Nephron (organoid): ENCODE results near the gene COL16A1.
A peak's percentile ranks its signal among the peaks of the same experiment; 100 is the strongest.

Source experiments
- H3K27ac Mint-ChIP-seq, 3 experiments: 2 replicates each; pipeline ENCODE4 v1.8.0; 2020; ENCODE audit warnings: mixed read lengths in 3 of 3, mild to moderate bottlenecking in 2 of 3, moderate library complexity in 1 of 3
- H3K27me3 Mint-ChIP-seq: 2 replicates; pipeline ENCODE4 v1.8.0; 2021; ENCODE audit warnings: low read depth, mild to moderate bottlenecking, moderate library complexity, mixed read lengths
- H3K36me3 Mint-ChIP-seq: 2 replicates; pipeline ENCODE4 v1.8.0; 2020; ENCODE audit warnings: low read depth, mixed read lengths
- H3K4me1 Mint-ChIP-seq: 2 replicates; pipeline ENCODE4 v1.8.0; 2020; ENCODE audit warnings: mixed read lengths
- H3K4me3 Mint-ChIP-seq, 3 experiments: 2 replicates each; pipeline ENCODE4 v1.8.0; 2020; ENCODE audit warnings: mild to moderate bottlenecking in 3 of 3, mixed read lengths in 3 of 3, moderate library complexity in 2 of 3
- H3K9me3 Mint-ChIP-seq: 2 replicates; pipeline ENCODE4 v1.8.0; 2020; ENCODE audit warnings: mixed read lengths
- TF ChIP-seq, protein P1 (sequence below), 3 experiments: fragments of 200-600 bp; sonication (generic); IDR thresholded peaks; one replicate each; pipeline ENCODE4 v1.5.0; 2021; ENCODE audit warnings: antibody characterized with exemption in 3 of 3; ENCODE audit not compliant: unreplicated experiment in 3 of 3

The COL16A1 gene

DNA sequence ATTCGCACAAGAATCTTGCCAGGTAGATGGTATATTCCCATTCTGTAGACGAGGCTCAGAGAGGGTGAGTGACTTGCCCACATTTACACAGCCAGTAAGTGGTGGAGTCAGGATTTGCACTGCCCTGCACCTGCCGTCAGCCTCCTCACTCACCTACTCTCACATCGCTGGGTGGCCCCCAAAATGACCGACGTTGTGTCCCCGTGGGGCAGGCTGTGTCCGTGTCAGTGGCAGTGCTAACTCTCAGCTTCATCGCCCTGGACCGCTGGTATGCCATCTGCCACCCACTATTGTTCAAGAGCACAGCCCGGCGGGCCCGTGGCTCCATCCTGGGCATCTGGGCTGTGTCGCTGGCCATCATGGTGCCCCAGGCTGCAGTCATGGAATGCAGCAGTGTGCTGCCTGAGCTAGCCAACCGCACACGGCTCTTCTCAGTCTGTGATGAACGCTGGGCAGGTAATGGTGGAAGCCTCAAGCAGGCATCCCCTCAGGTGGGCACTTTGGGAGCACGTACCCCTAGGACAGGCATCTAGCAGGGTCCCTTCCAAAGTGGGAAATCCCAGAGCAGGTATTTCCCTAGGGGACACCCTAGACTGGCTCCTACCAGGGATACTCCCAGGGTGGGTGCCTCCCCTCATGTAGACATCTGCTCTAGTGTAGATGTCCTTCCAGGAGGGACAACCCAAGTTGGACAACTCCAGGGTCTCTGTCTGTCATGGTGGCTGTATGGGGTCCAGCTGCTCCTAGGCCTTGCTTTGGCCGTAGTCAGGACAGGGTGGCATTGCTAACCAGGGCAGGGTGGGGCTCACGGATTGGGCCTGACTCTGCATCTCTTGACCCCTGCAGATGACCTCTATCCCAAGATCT lies 83.0 kb downstream of the COL16A1 start:
- H3K4me1 Mint-ChIP-seq, result peaks cover 13% of the 10 kb centered on the region
- no peak overlapping the region for H3K4me3 Mint-ChIP-seq

DNA sequence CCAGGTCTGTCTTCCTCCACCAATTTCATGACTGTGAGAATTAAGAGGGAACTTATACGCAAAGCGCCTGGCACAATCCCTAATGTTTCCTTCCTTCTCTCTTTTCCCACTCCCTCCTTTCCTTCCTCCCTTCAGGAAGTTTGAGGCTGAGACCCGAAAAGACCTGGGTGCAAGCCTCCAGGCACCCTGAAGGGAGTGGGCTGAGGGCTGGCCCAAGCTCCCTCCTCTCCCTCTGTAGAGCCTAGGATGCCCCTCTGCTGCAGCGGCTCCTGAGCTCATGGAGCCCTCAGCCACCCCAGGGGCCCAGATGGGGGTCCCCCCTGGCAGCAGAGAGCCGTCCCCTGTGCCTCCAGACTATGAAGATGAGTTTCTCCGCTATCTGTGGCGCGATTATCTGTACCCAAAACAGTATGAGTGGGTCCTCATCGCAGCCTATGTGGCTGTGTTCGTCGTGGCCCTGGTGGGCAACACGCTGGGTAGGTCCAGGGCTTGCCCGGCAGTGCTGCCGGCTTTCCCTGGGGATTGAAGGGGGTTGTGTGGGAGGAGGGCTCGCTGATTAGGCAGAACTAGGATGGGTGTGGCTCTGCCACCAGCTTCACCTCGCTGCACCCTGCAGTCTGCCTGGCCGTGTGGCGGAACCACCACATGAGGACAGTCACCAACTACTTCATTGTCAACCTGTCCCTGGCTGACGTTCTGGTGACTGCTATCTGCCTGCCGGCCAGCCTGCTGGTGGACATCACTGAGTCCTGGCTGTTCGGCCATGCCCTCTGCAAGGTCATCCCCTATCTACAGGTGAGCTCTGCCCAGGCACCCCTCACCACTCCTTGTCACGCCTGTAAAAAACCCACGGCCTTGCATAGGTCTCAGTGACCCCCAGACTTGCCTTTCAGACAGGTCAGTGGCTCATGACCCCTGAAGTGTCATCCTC lies 84.6 kb downstream of the COL16A1 start:
- Mint-ChIP-seq H3K36me3 (no peaks in the 10 kb centered on the region), H3K4me3 (peak overlapping the region; percentile 32 to 70 (median 43)), H3K9me3 (no peaks in the 10 kb centered on the region), H3K27me3 (peaks cover 43% of the 10 kb centered on the region), H3K4me1 (peaks cover 16% of the 10 kb centered on the region), H3K27ac (no peak overlapping the region)
- TF ChIP-seq, protein P1, sequence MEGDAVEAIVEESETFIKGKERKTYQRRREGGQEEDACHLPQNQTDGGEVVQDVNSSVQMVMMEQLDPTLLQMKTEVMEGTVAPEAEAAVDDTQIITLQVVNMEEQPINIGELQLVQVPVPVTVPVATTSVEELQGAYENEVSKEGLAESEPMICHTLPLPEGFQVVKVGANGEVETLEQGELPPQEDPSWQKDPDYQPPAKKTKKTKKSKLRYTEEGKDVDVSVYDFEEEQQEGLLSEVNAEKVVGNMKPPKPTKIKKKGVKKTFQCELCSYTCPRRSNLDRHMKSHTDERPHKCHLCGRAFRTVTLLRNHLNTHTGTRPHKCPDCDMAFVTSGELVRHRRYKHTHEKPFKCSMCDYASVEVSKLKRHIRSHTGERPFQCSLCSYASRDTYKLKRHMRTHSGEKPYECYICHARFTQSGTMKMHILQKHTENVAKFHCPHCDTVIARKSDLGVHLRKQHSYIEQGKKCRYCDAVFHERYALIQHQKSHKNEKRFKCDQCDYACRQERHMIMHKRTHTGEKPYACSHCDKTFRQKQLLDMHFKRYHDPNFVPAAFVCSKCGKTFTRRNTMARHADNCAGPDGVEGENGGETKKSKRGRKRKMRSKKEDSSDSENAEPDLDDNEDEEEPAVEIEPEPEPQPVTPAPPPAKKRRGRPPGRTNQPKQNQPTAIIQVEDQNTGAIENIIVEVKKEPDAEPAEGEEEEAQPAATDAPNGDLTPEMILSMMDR (IDR thresholded peaks at IDR 0.05; ENCODE audit: unreplicated experiment in 3 of 3), result no peak

More for the DNA sequence above, 83.0 kb downstream of the COL16A1 start:
- no peaks in the 10 kb centered on the region for H3K9me3 Mint-ChIP-seq
- TF ChIP-seq, protein P1 (IDR thresholded peaks at IDR 0.05; ENCODE audit: unreplicated experiment in 3 of 3), result no peak
- no peak overlapping the region for H3K27ac Mint-ChIP-seq
- no peaks in the 10 kb centered on the region for H3K36me3 Mint-ChIP-seq
- H3K27me3 Mint-ChIP-seq, result peaks cover 31% of the 10 kb centered on the region

DNA sequence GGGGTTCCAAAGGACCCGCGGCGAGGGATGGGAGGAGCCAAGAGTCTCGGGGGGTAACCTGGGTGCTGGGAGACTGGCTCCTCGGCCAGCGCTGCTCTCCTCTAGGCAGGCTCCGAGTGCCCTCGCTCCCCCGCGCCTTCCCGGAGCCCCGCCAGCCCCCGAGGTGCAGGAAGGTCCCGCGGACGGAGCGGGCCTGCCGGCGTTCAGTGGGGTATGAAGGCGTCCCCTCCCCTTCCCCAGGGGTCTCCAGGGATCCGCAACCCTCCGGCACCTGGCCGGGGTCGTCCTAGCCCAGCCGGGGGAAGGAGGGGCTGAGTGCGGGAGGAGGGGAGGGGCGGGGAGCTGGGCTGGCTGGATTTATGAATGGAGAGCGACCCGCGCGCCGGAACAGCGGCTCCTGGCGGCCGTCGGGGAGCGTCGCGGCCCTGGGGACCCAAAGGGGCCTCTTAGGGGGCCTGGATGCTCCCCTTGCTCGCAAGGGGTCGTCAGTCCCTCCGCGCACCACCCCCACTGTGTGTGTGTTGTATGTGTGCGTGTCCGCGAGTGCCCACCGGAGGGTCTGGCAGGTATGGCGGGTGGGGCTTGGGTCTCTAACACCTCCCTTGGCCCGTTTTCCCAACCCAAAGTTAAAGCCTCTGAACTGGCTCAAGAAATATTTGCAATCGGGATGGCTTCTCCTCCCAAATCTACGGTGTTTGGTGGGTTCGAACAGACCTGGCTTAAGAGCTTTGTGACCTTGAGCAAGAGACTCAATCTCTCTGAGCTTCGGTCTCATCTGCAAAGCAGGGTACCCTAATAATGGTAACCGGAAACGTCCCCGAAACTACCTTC lies 85.7 kb downstream of the COL16A1 start:
- H3K27me3 Mint-ChIP-seq, result peaks cover 43% of the 10 kb centered on the region
- TF ChIP-seq, protein P1 (IDR thresholded peaks at IDR 0.05; ENCODE audit: unreplicated experiment in 3 of 3), result peak; percentile 90 to 97 (median 96)
- H3K27ac Mint-ChIP-seq, result no peak overlapping the region
- peaks cover 16% of the 10 kb centered on the region for H3K4me1 Mint-ChIP-seq
- H3K4me3 Mint-ChIP-seq, result peak overlapping the region; percentile 53 to 70 (median 56)
- no peaks in the 10 kb centered on the region for H3K9me3 Mint-ChIP-seq
- no peaks in the 10 kb centered on the region for H3K36me3 Mint-ChIP-seq

DNA sequence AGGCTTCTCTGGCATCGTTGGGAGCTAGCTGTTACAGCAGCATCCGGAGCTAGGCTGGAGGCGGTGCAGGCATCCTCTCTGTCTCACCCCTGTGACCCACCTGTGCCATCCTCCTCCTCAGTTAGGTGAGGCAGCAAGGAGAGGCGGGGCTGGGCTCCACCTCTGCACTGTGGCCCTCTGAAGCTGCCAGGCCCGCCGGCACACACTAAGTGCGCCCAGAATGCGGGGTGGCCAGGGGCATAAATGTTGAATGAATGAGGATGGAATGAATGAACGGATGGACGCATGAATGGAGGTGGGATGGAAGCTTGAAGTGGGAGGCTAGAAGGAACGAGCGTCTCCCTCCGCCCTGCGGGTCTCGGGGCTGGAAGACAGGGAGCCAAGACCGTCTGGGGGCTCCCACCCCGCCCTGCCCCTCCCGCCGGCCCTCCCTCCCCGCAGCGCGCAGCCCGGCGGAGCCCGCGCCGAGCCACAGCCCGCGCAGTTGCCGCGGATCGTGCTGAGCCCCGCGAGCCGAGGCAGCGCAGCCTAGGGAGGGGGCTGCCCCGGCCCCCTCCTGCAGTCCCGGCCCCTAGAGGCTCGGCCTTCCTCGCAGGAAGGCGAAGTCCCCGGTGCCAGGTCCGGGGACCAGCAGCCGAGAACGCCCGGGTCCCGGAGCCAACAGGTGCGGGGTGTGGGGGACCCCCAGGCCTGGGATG lies 86.5 kb downstream of the COL16A1 start, which contains the start of gene HCRTR1:
Gene HCRTR1, plus strand, starts transcription at position 472 of the 698 bp plus-strand sequence. CDS start 1,504 bp downstream, outside the sequence.
- Mint-ChIP-seq H3K27ac (no peak within 1 kb of the TSS), H3K4me1 (peaks cover 16% of the 10 kb centered on the region), H3K27me3 (peaks cover 43% of the 10 kb centered on the region), H3K4me3 (peak within 1 kb of the TSS; percentile 76 to 83 (median 79)), H3K36me3 (no peaks in the 10 kb centered on the region), H3K9me3 (no peaks in the 10 kb centered on the region)
- TF ChIP-seq, protein P1 (IDR thresholded peaks at IDR 0.05; ENCODE audit: unreplicated experiment in 3 of 3), result no peak

DNA sequence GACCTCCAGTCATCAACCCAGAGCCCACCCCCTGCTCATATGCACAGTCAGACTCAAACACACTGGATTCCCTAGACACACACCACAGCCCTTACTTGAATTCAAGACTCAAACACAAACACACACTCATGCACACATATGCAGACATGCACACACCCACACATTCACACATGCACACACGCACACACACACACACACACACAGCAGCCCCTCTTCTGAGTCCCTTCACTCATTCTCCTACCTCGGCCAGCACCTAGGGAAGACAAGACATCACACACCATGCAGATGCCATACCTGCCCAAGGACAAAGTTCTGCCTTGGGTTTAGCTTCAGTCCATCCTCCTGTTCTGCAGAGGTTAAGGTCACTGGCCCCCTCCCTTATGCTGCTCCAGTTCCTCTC lies 87.9 kb downstream of the COL16A1 start:
- H3K36me3 Mint-ChIP-seq, result no peaks in the 10 kb centered on the region
- H3K9me3 Mint-ChIP-seq, result no peaks in the 10 kb centered on the region
- peaks cover 16% of the 10 kb centered on the region for H3K4me1 Mint-ChIP-seq
- TF ChIP-seq, protein P1 (IDR thresholded peaks at IDR 0.05; ENCODE audit: unreplicated experiment in 3 of 3), result no peak
- peak overlapping the region; percentile 4 to 29 (median 16) for H3K4me3 Mint-ChIP-seq
- peaks cover 43% of the 10 kb centered on the region for H3K27me3 Mint-ChIP-seq
- H3K27ac Mint-ChIP-seq, result no peak overlapping the region
